SHP77 treated with DMSO at 0.1 percent for 48 hours (cell line): ENCODE results near the gene ZNF586.
A peak's percentile ranks its signal among the peaks of the same experiment; 100 is the strongest.
"Not testable (repeated sequence)": the region's sequence is repeated elsewhere in the genome, so short reads cannot be mapped to it uniquely, and the experiment has no call there.

ENCODE experiments used
- DNase-seq: peaks from one replicate; lab custom pipeline; 2025; lab: John Stamatoyannopoulos, UW

Gene ZNF586

DNA sequence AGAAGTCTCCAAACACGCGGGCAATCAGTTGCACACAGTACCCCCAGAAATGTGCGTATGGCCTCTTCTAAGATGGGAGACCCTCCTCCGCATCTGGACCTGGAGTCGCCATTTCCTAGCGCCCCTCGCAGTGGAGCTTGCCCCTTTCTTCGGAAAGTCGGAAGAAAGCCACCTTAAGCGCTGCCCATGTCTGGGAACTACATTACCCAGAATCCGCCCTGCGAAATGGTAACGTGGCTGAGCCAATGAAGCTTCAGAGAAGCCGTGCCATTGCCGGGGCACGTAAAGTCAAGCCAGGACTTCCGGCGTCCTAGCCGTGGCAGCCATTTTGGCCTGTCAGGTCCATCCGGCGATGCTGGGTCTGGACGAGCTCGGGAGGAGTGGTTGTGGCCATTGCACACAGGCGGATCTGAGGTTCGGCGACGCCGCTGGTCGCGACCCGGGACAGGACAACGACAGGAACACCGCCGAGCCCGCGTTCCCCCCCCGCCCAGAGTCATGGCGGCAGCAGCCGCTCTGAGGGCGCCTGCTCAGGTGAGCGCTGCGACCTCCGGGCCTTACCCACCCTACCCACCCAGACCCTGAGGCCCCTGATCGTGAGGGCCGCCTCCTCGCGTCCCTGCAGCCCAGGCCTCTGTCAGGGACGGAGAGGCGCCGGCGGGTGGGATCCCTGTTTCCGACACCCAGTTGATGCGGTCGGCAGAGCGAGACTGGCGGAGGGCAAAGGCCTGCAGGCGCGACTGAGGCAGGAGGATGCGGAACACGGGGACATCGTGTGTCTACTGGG, at the start of gene ZNF586:
TSS of gene ZNF586 (plus strand) at position 332 of the 787 bp plus-strand sequence. CDS start at position 499, 167 bp downstream.
- DNase-seq, result peak; percentile 84

- DNase-seq, result no peak
These were observed 49.5 kb upstream of the ZNF586 start for GRCh38 chr19:57719901-57720519.

- DNase-seq, result no peak
These were observed 48.6 kb upstream of the ZNF586 start for GRCh38 chr19:57720878-57721277.

DNA sequence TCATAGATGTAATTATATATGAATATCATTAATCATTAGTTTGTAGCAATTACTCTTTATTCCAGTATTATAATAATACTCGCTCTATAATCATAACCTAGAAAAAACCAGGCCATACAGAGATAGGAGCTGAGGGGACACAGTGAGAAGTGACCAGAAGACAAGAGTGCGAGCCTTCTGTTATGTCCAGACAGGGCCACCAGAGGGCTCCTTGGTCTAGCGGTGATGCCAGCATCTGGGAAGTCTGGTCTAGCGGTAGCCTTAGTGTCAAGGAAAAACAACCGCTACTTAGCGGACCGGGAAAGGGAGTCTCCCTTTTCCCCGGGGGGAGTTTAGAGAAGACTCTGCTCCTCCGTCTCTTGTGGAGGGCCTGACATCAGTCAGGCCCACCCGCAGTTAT, 31.2 kb upstream of the ZNF586 start:
- DNase-seq, result not testable (repeated sequence)

GRCh38 chr19:57738770-57739169, 30.7 kb upstream of the ZNF586 start:
- DNase-seq, result not testable (repeated sequence)

GRCh38 chr19:57746580-57747471, 22.6 kb upstream of the ZNF586 start, which contains the start of gene ZNF776:
ZNF776 (plus strand) TSS chr19:57746815; CDS start chr19:57747059, 244 bp downstream.
- peak; percentile 77 for DNase-seq

GRCh38 chr19:57747472-57747807, 22.0 kb upstream of the ZNF586 start:
- no peak for DNase-seq

GRCh38 chr19:57748029-57748428, 21.4 kb upstream of the ZNF586 start:
- no peak for DNase-seq

- DNase-seq, result no peak
These were observed 15.3 kb upstream of the ZNF586 start for GRCh38 chr19:57754091-57754673.

DNA sequence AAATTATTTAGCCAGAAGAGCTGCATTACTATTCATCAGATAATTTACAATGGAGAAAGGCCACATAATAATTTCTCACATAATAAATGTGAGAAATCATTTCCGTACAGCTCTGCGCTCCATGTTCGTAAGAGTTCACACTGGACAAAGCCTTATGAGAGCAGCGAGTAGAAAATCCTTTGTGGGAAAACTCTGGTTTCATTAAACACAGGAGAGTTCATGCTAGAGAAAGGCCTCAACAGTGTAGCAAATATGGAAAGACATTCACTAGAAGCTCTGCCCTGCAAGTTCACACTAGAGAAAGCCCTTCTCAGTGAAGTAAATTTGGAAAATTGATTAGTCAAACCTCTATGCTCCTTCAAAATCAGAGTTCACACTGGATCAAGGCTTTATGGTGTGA, 14.4 kb upstream of the ZNF586 start:
- DNase-seq, result no peak

DNA sequence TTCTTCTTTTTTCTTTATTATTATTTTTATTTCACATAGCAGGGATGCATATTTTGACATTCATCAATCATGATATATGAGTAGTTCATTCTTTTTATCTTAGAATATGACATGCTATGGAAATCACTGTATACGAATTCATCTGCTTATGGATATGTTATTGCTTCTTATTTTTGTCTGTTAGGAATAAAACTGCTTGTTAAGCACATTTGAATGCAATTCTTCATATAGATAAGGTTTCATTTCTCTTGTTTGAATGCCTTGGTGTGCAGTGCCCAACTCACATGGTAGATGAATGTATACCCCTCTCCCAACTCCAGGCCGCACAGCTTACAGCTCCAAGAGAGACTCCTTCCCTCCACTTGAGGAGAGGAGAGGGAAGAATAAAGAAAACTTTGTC, 11.5 kb upstream of the ZNF586 start:
- DNase-seq, result no peak

GRCh38 chr19:57759096-57759495, 10.4 kb upstream of the ZNF586 start:
- DNase-seq, result no peak

GRCh38 chr19:57771417-57771816, 1.9 kb downstream of the ZNF586 start:
- no peak for DNase-seq

GRCh38 chr19:57773488-57773887, 4.0 kb downstream of the ZNF586 start:
- no peak for DNase-seq

DNA sequence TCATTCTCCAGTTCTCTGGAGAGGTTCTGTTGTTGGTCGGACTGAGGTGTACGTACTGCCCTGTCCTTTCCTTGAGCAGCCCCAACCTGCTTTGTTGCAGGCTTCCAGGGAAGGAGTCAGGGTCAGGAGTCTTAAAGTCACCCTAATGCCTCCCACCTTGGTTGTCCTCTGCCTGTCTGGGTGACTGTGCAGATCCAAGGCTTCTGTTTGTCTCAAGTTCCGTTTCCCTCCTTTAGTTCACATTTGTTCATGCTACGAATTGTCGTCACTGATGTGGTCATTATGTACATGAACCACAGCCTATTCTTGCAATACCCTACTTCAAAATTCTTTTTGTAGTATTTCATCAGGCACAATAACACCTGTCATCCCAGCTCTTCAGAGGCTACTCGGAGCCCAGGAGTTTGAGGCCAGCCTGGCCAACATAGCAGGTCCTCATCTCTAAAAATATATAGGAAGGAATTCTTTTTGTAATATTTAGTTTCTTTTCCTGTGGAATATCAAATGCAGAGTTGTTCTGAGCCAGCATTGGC, 7.4 kb downstream of the ZNF586 start:
- no peak for DNase-seq

DNA sequence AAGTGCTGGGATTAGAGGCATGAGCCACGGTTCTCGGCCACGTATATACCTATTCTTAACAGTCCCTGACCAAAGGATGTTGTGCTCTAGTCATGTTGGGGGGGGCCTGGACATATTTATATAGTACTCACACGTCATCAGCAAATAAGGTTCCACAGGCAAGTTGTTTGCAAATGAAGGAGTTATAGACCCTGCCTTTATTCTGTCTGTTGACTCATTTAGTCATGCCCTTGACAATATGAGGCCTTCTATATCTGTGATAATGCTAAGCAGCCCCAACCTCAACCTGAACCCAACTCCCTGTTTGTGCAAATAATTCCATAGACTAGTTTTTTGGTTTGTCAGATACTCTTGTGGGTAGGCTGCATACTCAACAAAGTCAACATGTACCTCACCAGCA, 8.9 kb downstream of the ZNF586 start:
- DNase-seq, result no peak

GRCh38 chr19:57779220-57779845, 9.9 kb downstream of the ZNF586 start:
- no peak for DNase-seq

GRCh38 chr19:57786286-57786685, 16.8 kb downstream of the ZNF586 start:
- DNase-seq, result no peak

GRCh38 chr19:57786906-57787305, 17.4 kb downstream of the ZNF586 start:
- no peak for DNase-seq

- DNase-seq, result no peak
These were observed 18.7 kb downstream of the ZNF586 start for GRCh38 chr19:57788114-57788692.

GRCh38 chr19:57789288-57789687, 19.8 kb downstream of the ZNF586 start:
- DNase-seq, result no peak
